SK-N-SH treated with all-trans-retinoic acid at 6 μM for 48 hours (cell line): ENCODE measurements around the gene UBA52.
A peak's percentile ranks its signal among the peaks of the same experiment; 100 is the strongest.

Experiments
- ATAC-seq: fragments of 200-7000 bp; cut with Tn5 transposase; 3 replicates; pipeline ENCODE4 v1.9.1; 2020; ENCODE audit warnings: mild to moderate bottlenecking, moderate library complexity
- ARNTL ChIP-seq: fragments of 450-650 bp; formaldehyde crosslinking; IDR thresholded peaks from 2 replicates; pipeline ENCODE4 v1.5.0; 2020; ENCODE audit warnings: low read depth, mild to moderate bottlenecking, moderate library complexity, borderline replicate concordance
- BACH2 ChIP-seq: fragments of 250-450 bp; sonication (Bioruptor Pico); IDR thresholded peaks from 2 replicates; pipeline ENCODE4 v1.9.0; 2021; ENCODE audit warnings: mild to moderate bottlenecking, borderline replicate concordance
- CSDC2 ChIP-seq: fragments of 250-450 bp; sonication (Bioruptor Pico); IDR thresholded peaks from 2 replicates; pipeline ENCODE4 v1.5.0; 2020; ENCODE audit warnings: mild to moderate bottlenecking, moderate library complexity
- ESRRG ChIP-seq: fragments of 250-450 bp; sonication (Bioruptor Pico); IDR thresholded peaks from 2 replicates; pipeline ENCODE4 v1.6.1; 2021; ENCODE audit warnings: mild to moderate bottlenecking
- GLIS3 ChIP-seq: fragments of 250-450 bp; sonication (Bioruptor Pico); IDR thresholded peaks from 2 replicates; pipeline ENCODE4 v1.5.0; 2020; ENCODE audit warnings: mild to moderate bottlenecking, moderate library complexity
- ISL1 ChIP-seq: fragments of 250-450 bp; sonication (Bioruptor Pico); IDR thresholded peaks from 2 replicates; pipeline ENCODE4 v2.1.2; 2022; ENCODE audit warnings: mild to moderate bottlenecking, moderate library complexity
- OSR1 ChIP-seq: fragments of 250-450 bp; sonication (Bioruptor Pico); IDR thresholded peaks from 2 replicates; pipeline ENCODE4 v1.8.0; 2022; ENCODE audit warnings: moderate library complexity, mild to moderate bottlenecking, inconsistent platforms
- PPARA ChIP-seq: fragments of 250-450 bp; sonication (Bioruptor Pico); IDR thresholded peaks from 2 replicates; pipeline ENCODE4 v1.5.0; 2020; ENCODE audit warnings: mild to moderate bottlenecking, borderline replicate concordance
- RARB ChIP-seq: fragments of 250-450 bp; sonication (Bioruptor Pico); IDR thresholded peaks from 2 replicates; pipeline ENCODE4 v1.8.0; 2021; ENCODE audit warnings: mild to moderate bottlenecking, moderate library complexity
- SNAI2 ChIP-seq: fragments of 250-450 bp; sonication (Bioruptor Pico); IDR thresholded peaks from 2 replicates; pipeline ENCODE4 v1.5.0; 2020; ENCODE audit warnings: mild to moderate bottlenecking, moderate library complexity
- TCF4 ChIP-seq: fragments of 250-450 bp; sonication (Bioruptor Pico); IDR thresholded peaks from 2 replicates; pipeline ENCODE4 v1.8.0; 2021; ENCODE audit warnings: mild to moderate bottlenecking, moderate library complexity, borderline replicate concordance
- TOX ChIP-seq: fragments of 250-450 bp; sonication (Bioruptor Pico); IDR thresholded peaks from 2 replicates; pipeline ENCODE4 v1.8.0; 2021; ENCODE audit warnings: mild to moderate bottlenecking, moderate library complexity, borderline replicate concordance
- ZC3H10 ChIP-seq: fragments of 250-450 bp; sonication (Bioruptor Pico); IDR thresholded peaks from 2 replicates; pipeline ENCODE4 v1.5.1; 2021; ENCODE audit warnings: mild to moderate bottlenecking, moderate library complexity
- ZFP3 ChIP-seq: fragments of 250-450 bp; sonication (Bioruptor Pico); IDR thresholded peaks from 2 replicates; pipeline ENCODE4 v1.5.0; 2020; ENCODE audit warnings: mild to moderate bottlenecking, moderate library complexity
- ZFP30 ChIP-seq: fragments of 450-650 bp; formaldehyde crosslinking; IDR thresholded peaks from 2 replicates; pipeline ENCODE4 v1.5.0; 2022; ENCODE audit warnings: mild to moderate bottlenecking, moderate library complexity
- ZNF565 ChIP-seq: fragments of 450-650 bp; formaldehyde crosslinking; conservative IDR thresholded peaks from 2 replicates; pipeline ENCODE4 v1.5.0; 2020; ENCODE audit warnings: low read depth, mild to moderate bottlenecking, moderate library complexity
- ZNF70 ChIP-seq: fragments of 450-650 bp; formaldehyde crosslinking; IDR thresholded peaks from 2 replicates; pipeline ENCODE4 v1.5.0; 2020; ENCODE audit warnings: mild to moderate bottlenecking, moderate library complexity
- ZNF8 ChIP-seq: fragments of 450-650 bp; formaldehyde crosslinking; IDR thresholded peaks from 2 replicates; pipeline ENCODE4 v1.5.0; 2020; ENCODE audit warnings: mild to moderate bottlenecking, moderate library complexity
- TF ChIP-seq, protein P1 (sequence below): fragments of 250-450 bp; sonication (Bioruptor Pico); IDR thresholded peaks from 2 replicates; pipeline ENCODE4 v1.5.1; 2021; ENCODE audit warnings: mild to moderate bottlenecking, moderate library complexity
- TF ChIP-seq, protein P2 (sequence below): fragments of 250-450 bp; sonication (Bioruptor Pico); IDR thresholded peaks from 2 replicates; pipeline ENCODE4 v1.5.1; 2020; ENCODE audit warnings: low read depth, mild to moderate bottlenecking, moderate library complexity
- TF ChIP-seq, protein P3 (sequence below): fragments of 250-450 bp; sonication (Bioruptor Pico); IDR thresholded peaks from 2 replicates; pipeline ENCODE4 v1.8.0; 2020; ENCODE audit warnings: mild to moderate bottlenecking, moderate library complexity, borderline replicate concordance
- TF ChIP-seq, protein P4 (sequence below): fragments of 250-450 bp; sonication (Bioruptor Pico); IDR thresholded peaks from 2 replicates; pipeline ENCODE4 v1.8.0; 2021; ENCODE audit warnings: low read depth, mild to moderate bottlenecking, moderate library complexity, borderline replicate concordance
- TF ChIP-seq, protein P5 (sequence below): fragments of 250-450 bp; sonication (Bioruptor Pico); IDR thresholded peaks from 2 replicates; pipeline ENCODE4 v1.5.0; 2020; ENCODE audit warnings: mild to moderate bottlenecking, moderate library complexity

The UBA52 gene

DNA sequence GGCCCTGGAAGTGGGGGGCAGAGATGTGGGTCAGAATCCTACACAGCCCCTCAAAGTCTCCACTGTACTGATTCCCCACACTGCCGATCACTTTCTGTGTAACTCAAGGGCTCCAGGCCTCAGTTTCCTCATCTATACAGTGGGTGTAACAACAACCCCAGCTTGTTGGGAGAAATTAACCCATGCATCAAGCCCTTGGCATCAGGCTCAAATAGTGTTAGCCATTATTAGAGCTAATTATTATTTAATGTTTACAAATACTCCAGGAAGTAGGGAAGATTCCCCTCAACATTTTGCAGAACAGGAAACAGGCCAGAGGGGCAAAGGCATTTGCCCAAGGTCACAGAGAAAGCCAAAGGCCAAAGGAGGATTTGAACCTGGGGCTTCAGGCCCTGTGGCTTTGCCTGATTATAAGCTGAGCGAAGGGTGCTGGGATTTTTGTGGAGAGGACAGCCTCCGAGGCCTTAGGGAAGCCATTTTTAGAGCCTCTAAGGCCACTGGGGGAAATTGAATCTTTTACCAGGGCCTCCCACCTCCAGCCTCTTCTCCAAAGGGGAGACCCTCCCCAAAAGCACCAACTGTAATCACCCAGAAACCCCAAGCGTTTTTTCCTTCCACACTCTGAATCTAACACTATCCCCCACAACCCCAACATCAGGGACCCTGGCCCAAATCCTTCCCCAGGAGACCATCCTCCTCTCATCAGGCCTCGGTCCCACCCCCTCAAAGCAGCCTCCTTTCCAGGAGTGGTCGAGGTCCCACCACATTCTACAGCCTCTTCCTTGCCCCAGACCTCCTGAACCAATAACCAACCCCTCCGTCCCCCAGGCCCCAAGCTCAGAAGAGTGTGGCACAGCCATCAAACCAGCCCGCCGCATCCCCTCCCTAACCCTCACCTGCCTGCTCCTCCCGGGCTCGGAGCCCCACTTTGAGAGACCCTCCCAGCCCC is 29.4 kb upstream of the UBA52 start:
- no peak for TF ChIP-seq RARB (CRISPR knock-in tag)
- no peak for TF ChIP-seq ZNF8 (CRISPR knock-in tag)
- no peak for TF ChIP-seq TOX (CRISPR knock-in tag)
- TF ChIP-seq, protein P1, sequence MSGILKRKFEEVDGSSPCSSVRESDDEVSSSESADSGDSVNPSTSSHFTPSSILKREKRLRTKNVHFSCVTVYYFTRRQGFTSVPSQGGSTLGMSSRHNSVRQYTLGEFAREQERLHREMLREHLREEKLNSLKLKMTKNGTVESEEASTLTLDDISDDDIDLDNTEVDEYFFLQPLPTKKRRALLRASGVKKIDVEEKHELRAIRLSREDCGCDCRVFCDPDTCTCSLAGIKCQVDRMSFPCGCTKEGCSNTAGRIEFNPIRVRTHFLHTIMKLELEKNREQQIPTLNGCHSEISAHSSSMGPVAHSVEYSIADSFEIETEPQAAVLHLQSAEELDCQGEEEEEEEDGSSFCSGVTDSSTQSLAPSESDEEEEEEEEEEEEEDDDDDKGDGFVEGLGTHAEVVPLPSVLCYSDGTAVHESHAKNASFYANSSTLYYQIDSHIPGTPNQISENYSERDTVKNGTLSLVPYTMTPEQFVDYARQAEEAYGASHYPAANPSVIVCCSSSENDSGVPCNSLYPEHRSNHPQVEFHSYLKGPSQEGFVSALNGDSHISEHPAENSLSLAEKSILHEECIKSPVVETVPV = no peak
- TF ChIP-seq, protein P2, sequence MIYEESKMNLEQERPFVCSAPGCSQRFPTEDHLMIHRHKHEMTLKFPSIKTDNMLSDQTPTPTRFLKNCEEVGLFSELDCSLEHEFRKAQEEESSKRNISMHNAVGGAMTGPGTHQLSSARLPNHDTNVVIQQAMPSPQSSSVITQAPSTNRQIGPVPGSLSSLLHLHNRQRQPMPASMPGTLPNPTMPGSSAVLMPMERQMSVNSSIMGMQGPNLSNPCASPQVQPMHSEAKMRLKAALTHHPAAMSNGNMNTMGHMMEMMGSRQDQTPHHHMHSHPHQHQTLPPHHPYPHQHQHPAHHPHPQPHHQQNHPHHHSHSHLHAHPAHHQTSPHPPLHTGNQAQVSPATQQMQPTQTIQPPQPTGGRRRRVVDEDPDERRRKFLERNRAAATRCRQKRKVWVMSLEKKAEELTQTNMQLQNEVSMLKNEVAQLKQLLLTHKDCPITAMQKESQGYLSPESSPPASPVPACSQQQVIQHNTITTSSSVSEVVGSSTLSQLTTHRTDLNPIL (CRISPR knock-in tag) = no peak
- no peak for TF ChIP-seq CSDC2 (CRISPR knock-in tag)
- no peak for TF ChIP-seq GLIS3 (CRISPR knock-in tag)
- TF ChIP-seq ZNF565 (CRISPR knock-in tag) = no peak
- TF ChIP-seq ESRRG (CRISPR knock-in tag) = no peak
- TF ChIP-seq, protein P3, sequence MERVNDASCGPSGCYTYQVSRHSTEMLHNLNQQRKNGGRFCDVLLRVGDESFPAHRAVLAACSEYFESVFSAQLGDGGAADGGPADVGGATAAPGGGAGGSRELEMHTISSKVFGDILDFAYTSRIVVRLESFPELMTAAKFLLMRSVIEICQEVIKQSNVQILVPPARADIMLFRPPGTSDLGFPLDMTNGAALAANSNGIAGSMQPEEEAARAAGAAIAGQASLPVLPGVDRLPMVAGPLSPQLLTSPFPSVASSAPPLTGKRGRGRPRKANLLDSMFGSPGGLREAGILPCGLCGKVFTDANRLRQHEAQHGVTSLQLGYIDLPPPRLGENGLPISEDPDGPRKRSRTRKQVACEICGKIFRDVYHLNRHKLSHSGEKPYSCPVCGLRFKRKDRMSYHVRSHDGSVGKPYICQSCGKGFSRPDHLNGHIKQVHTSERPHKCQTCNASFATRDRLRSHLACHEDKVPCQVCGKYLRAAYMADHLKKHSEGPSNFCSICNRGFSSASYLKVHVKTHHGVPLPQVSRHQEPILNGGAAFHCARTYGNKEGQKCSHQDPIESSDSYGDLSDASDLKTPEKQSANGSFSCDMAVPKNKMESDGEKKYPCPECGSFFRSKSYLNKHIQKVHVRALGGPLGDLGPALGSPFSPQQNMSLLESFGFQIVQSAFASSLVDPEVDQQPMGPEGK = no peak
- TF ChIP-seq OSR1 (CRISPR knock-in tag) = no peak
- TF ChIP-seq PPARA = no peak
- TF ChIP-seq, protein P4, sequence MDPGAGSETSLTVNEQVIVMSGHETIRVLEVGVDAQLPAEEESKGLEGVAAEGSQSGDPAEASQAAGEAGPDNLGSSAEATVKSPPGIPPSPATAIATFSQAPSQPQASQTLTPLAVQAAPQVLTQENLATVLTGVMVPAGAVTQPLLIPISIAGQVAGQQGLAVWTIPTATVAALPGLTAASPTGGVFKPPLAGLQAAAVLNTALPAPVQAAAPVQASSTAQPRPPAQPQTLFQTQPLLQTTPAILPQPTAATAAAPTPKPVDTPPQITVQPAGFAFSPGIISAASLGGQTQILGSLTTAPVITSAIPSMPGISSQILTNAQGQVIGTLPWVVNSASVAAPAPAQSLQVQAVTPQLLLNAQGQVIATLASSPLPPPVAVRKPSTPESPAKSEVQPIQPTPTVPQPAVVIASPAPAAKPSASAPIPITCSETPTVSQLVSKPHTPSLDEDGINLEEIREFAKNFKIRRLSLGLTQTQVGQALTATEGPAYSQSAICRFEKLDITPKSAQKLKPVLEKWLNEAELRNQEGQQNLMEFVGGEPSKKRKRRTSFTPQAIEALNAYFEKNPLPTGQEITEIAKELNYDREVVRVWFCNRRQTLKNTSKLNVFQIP (CRISPR knock-in tag) = no peak
- no peak for TF ChIP-seq BACH2 (CRISPR knock-in tag)
- ATAC-seq = peak; percentile 15

DNA sequence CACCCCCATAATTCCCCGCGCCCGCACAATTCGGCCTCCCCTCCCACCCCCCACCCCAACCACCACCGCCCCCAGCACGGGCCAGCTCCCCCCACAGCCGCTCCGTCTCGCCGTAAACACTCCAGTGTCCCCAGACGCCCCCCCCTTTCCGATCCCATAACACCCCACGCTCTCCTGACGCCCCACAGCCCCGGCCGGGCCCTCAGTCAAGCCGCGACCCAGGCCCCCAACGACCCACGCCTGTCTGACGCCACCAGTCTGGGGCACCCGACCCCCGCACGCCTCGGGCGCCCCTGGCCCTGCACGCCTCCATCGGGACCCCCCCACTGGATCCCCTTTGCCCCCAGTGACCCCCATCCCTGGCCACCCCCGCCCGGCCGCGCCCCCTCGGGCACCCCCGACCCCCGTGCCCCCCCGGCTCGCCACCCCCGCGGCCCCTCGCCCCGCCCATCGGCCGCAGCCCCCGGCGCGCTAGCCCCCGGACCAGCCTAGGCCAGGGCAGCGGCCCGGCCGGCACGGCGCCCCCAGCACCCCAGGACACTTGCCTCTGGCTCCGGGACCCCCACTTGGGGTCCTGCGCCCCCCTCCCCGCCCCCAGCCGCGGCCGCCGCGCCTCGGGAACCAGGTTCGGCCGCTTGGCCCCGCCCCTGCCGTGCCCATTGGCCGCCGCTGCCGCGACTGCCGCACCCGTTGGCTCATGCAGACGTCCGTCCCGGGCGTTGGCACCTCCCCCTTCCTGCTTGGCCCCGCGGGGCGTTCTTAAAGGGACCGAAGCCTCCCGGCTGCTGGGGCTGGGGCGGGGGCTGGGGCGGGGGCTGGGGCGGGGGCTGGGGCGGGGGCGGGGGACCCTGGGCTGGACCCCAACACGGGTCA is 28.5 kb upstream of the UBA52 start, which contains the start of gene FKBP8:
TSS of gene FKBP8 (minus strand) at position 633 of the 873 bp plus-strand sequence. CDS start 1,603 bp downstream, outside the sequence.
- ATAC-seq = peak; percentile 100
- no peak for TF ChIP-seq ZFP3 (CRISPR knock-in tag)
- TF ChIP-seq PPARA = no peak
- no peak for TF ChIP-seq ZC3H10 (CRISPR knock-in tag)
- no peak for TF ChIP-seq CSDC2 (CRISPR knock-in tag)
- no peak for TF ChIP-seq RARB (CRISPR knock-in tag)
- no peak for TF ChIP-seq ZNF70 (CRISPR knock-in tag)
- TF ChIP-seq TOX (CRISPR knock-in tag) = no peak
- TF ChIP-seq ARNTL (CRISPR knock-in tag) = no peak
- TF ChIP-seq BACH2 (CRISPR knock-in tag) = no peak
- TF ChIP-seq, protein P2 (CRISPR knock-in tag) = no peak
- TF ChIP-seq OSR1 (CRISPR knock-in tag) = no peak
- TF ChIP-seq, protein P4 (CRISPR knock-in tag) = no peak
- no peak for TF ChIP-seq ZFP30 (CRISPR knock-in tag)
- no peak for TF ChIP-seq ZNF8 (CRISPR knock-in tag)
- TF ChIP-seq GLIS3 (CRISPR knock-in tag) = no peak
- no peak for TF ChIP-seq ESRRG (CRISPR knock-in tag)
- TF ChIP-seq TCF4 (CRISPR knock-in tag) = no peak
- TF ChIP-seq SNAI2 (CRISPR knock-in tag) = no peak
- TF ChIP-seq ISL1 (CRISPR knock-in tag) = no peak
- TF ChIP-seq, protein P5, sequence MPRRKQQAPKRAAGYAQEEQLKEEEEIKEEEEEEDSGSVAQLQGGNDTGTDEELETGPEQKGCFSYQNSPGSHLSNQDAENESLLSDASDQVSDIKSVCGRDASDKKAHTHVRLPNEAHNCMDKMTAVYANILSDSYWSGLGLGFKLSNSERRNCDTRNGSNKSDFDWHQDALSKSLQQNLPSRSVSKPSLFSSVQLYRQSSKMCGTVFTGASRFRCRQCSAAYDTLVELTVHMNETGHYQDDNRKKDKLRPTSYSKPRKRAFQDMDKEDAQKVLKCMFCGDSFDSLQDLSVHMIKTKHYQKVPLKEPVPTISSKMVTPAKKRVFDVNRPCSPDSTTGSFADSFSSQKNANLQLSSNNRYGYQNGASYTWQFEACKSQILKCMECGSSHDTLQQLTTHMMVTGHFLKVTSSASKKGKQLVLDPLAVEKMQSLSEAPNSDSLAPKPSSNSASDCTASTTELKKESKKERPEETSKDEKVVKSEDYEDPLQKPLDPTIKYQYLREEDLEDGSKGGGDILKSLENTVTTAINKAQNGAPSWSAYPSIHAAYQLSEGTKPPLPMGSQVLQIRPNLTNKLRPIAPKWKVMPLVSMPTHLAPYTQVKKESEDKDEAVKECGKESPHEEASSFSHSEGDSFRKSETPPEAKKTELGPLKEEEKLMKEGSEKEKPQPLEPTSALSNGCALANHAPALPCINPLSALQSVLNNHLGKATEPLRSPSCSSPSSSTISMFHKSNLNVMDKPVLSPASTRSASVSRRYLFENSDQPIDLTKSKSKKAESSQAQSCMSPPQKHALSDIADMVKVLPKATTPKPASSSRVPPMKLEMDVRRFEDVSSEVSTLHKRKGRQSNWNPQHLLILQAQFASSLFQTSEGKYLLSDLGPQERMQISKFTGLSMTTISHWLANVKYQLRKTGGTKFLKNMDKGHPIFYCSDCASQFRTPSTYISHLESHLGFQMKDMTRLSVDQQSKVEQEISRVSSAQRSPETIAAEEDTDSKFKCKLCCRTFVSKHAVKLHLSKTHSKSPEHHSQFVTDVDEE (CRISPR knock-in tag) = no peak
